HL-60 (cell line): ENCODE data around the gene RGMA.

Experiments
- DNase-seq, 2 experiments: peaks; one replicate each; pipeline ENCODE4 v3.0.0-alpha.2; 2010 to 2020; ENCODE audit warnings: low read depth in 1 of 2, low spot score in 1 of 2
- H3K27ac ChIP-seq: fragments of 250-450 bp; sonication (Bioruptor Pico); replicated peaks from 2 replicates; pipeline ENCODE4 v1.5.1; 2020; ENCODE audit warnings: mild to moderate bottlenecking, moderate library complexity
- H3K27me3 ChIP-seq: fragments of 250-450 bp; sonication (Bioruptor Pico); 2 replicates; pipeline ENCODE4 v1.5.1; 2021; ENCODE audit warnings: mild to moderate bottlenecking, moderate library complexity; ENCODE audit not compliant: insufficient read depth, poor library complexity, severe bottlenecking
- H3K4me3 ChIP-seq: replicated peaks from 2 replicates; pipeline ENCODE4 v1.5.1; 2011; ENCODE audit warnings: mild to moderate bottlenecking, control low read depth, low read length; ENCODE audit not compliant: insufficient read depth
- GABPA ChIP-seq: IDR thresholded peaks from 2 replicates; pipeline ENCODE4 v1.6.1; 2012; ENCODE audit warnings: low read depth
- POLR2AphosphoS5 ChIP-seq: IDR thresholded peaks from 2 replicates; pipeline ENCODE4 v1.6.1; 2012; ENCODE audit warnings: low read depth
- SPI1 ChIP-seq: IDR thresholded peaks from 2 replicates; pipeline ENCODE4 v1.6.1; 2012; ENCODE audit warnings: low read depth, mild to moderate bottlenecking, borderline replicate concordance
- TF ChIP-seq, protein P1 (sequence below): IDR thresholded peaks from 2 replicates; pipeline ENCODE4 v1.6.1; 2012; ENCODE audit warnings: low read depth; ENCODE audit not compliant: insufficient replicate concordance
- TF ChIP-seq, protein P2 (sequence below): IDR thresholded peaks from one replicate; pipeline ENCODE4 v1.5.1; 2011; ENCODE audit warnings: low read length, control low read depth, inconsistent platforms; ENCODE audit not compliant: insufficient read depth

RGMA gene

DNA sequence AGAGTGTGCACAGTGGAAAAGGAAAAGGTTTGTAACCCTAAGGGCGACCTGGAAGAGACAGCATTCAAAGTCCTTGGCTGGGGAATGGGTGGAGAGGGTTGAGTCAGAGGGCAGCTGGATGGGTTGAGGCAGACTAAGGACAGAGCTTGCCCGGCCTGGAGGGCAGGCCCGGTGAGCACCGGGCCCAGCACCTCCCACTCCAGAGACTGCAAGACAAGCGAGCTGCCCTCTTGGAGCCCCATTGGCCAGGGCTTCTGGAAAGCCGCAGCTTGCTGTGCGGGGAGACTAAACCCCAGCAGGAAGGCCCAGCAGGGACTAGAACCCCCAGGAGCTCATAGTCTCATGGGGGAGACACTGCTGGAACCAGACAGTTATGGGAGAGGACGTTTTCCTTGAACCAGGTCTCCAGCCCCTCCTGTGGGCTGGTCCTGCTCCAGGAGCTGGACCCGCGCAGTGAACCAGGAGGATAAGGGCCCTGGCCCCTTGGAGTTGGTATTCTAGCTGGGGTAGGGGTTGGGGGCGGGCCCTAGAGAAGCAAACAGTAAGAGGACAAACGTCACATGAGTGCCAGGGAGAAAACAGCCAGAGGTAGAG is 59.1 kb downstream of the RGMA start:
- TF ChIP-seq, protein P1, sequence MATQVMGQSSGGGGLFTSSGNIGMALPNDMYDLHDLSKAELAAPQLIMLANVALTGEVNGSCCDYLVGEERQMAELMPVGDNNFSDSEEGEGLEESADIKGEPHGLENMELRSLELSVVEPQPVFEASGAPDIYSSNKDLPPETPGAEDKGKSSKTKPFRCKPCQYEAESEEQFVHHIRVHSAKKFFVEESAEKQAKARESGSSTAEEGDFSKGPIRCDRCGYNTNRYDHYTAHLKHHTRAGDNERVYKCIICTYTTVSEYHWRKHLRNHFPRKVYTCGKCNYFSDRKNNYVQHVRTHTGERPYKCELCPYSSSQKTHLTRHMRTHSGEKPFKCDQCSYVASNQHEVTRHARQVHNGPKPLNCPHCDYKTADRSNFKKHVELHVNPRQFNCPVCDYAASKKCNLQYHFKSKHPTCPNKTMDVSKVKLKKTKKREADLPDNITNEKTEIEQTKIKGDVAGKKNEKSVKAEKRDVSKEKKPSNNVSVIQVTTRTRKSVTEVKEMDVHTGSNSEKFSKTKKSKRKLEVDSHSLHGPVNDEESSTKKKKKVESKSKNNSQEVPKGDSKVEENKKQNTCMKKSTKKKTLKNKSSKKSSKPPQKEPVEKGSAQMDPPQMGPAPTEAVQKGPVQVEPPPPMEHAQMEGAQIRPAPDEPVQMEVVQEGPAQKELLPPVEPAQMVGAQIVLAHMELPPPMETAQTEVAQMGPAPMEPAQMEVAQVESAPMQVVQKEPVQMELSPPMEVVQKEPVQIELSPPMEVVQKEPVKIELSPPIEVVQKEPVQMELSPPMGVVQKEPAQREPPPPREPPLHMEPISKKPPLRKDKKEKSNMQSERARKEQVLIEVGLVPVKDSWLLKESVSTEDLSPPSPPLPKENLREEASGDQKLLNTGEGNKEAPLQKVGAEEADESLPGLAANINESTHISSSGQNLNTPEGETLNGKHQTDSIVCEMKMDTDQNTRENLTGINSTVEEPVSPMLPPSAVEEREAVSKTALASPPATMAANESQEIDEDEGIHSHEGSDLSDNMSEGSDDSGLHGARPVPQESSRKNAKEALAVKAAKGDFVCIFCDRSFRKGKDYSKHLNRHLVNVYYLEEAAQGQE = no peak
- TF ChIP-seq GABPA = no peak
- TF ChIP-seq POLR2AphosphoS5 = no peak
- TF ChIP-seq, protein P2, sequence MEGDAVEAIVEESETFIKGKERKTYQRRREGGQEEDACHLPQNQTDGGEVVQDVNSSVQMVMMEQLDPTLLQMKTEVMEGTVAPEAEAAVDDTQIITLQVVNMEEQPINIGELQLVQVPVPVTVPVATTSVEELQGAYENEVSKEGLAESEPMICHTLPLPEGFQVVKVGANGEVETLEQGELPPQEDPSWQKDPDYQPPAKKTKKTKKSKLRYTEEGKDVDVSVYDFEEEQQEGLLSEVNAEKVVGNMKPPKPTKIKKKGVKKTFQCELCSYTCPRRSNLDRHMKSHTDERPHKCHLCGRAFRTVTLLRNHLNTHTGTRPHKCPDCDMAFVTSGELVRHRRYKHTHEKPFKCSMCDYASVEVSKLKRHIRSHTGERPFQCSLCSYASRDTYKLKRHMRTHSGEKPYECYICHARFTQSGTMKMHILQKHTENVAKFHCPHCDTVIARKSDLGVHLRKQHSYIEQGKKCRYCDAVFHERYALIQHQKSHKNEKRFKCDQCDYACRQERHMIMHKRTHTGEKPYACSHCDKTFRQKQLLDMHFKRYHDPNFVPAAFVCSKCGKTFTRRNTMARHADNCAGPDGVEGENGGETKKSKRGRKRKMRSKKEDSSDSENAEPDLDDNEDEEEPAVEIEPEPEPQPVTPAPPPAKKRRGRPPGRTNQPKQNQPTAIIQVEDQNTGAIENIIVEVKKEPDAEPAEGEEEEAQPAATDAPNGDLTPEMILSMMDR = no peak
- no peak for TF ChIP-seq SPI1
- Histone ChIP-seq H3K27ac (no peak overlapping the region), H3K4me3 (no peak overlapping the region), H3K27me3 (no peaks in the 10 kb centered on the region)
- no peak for DNase-seq

DNA sequence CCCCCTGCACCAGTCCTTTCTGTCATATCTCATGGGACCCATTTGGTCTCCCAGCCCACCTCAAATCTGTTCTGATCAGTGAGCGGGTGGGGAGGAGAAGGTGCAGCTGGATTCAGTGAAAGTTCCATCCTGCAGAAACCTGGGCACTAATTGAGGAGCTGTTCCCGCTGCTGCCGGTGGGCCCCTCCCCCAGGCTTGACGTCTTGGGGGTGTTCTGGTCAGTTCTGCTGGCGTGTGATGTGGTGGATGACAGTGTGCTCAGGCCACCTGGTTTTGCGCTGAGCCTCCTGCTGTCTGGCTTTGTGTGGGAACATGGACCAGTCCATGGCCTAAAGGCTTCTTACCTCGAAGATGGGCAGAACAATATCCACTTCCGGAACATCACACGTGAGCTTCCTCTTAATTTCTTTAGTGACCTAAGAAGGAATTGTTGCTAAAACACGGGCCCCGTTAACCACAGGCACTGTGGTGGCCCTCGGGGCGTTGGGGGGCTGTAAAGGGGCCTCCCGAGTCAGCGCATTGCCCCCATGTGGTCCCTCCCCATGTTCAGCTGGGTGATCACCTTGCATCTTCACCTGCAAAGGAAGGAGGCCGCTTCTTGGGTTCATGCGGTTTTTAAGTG is 59.7 kb downstream of the RGMA start:
- Histone ChIP-seq H3K4me3 (no peak overlapping the region), H3K27ac (peak overlapping the region; percentile 46), H3K27me3 (no peaks in the 10 kb centered on the region)
- DNase-seq = peak in 1 of 2 experiments; percentile 30
- TF ChIP-seq POLR2AphosphoS5 (no peak), SPI1 (no peak), GABPA (no peak)
- TF ChIP-seq, protein P1 = no peak

DNA sequence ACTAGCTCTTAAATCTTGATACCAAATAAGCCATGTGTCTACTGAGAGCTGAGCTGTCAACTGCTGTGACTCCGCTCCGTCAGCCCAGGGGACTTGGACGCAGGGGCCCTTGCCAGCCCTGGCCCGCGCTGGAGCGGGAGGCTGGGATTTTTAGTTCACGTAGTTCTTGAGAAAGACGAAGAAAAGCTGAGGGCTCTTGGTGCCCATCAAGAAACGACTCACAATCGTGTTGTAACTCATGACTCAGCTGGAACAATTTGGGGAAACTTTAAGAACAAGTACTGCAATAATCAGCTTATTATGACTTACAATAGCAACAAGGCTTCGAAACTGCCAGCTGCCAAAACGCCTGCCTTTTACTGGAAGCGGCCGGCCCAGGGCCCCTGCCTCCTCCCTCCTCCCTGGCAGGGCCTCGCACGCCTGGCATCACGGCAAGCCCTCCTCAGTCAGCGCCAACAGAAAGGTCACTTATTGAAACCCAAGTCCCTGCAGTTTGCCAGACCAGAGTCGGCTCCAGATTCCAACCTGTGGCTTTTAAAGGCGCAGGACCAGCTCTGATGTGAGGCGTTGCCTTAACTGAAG is 60.3 kb downstream of the RGMA start:
- Histone ChIP-seq H3K4me3 (no peak overlapping the region), H3K27me3 (no peaks in the 10 kb centered on the region), H3K27ac (peak overlapping the region; percentile 46)
- DNase-seq = peak; percentile 48 to 76
- TF ChIP-seq SPI1 (no peak), GABPA (no peak), POLR2AphosphoS5 (no peak)
- TF ChIP-seq, protein P1 = no peak
- TF ChIP-seq, protein P2 = no peak
